ENCODE data around the gene SPOCK1. TPM values are rescaled to one million over a fixed set of nuclear protein-coding genes. Genes with fewer than 3 reads are reported as not detected.

The SPOCK1 gene
- total RNA-seq, 1 donor from 2014 or later, result 81.2 TPM

DNA sequence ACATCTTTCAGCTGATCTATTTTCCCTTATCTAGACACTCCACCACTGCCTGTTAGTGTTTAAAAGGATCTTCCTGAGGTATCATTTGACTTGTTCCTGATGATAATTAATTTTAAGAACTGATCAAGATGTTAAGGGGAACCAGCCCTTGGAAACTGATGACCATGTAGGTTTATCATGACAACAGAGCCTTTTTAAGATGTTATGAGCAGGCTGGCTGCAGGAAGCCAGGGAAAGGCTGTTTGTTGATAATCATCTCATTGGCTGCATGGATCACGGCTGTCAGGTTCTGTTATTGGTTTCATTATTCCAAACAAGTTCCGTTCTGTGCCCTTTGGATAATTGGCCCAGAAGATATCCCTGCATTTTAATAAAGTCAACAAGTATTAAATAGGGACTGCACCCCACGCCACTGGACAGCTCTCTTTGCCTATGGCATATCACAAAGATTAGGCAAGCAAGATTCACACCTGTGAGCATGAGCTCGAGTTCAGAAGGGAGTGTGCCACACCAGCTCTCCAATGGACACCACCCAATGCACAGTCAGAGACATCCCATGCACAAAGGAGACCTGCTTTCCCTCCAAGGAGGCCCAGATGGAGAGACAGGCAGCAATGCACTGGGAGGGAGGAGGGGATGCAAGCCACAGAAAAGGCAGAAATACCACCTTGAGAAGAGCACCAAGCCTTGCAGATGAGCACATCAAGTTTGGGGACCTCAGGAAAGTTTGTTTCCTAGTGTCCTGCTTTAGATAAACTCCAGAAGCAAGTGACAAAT, 88.7 kb downstream of the SPOCK1 start:
- no peaks in the 10 kb centered on the region for H3K9me3 ChIP-seq
- intact Hi-C loops (cut with DNase I), result no loop called here
- no peak overlapping the region for H3K27ac ChIP-seq
- H3K4me3 ChIP-seq, result no peak overlapping the region
- H3K27me3 ChIP-seq, result no peaks in the 10 kb centered on the region
- no peak for TF ChIP-seq CTCF (IDR thresholded peaks at IDR 0.05)
- no peaks in the 10 kb centered on the region for H3K36me3 ChIP-seq
- no peak for DNase-seq (ENCODE audit: low spot score in 2 of 2)
- H3K4me1 ChIP-seq, result peaks cover 0 to 5% of the 10 kb centered on the region in 2 donors

GRCh38 chr5:137409736-137410135, 89.4 kb downstream of the SPOCK1 start:
- Histone ChIP-seq H3K4me3 (no peak overlapping the region), H3K4me1 (peaks cover 0 to 4% of the 10 kb centered on the region in 2 donors), H3K27ac (no peak overlapping the region), H3K27me3 (no peaks in the 10 kb centered on the region), H3K9me3 (no peaks in the 10 kb centered on the region), H3K36me3 (no peaks in the 10 kb centered on the region)
- no peak for TF ChIP-seq CTCF (IDR thresholded peaks at IDR 0.05)
- intact Hi-C loops (cut with DNase I), result no loop called here
- no peak for DNase-seq (ENCODE audit: low spot score in 2 of 2)

- no peaks in the 10 kb centered on the region for H3K27me3 ChIP-seq
- H3K4me1 ChIP-seq, result no peaks in the 10 kb centered on the region
- no peak overlapping the region for H3K27ac ChIP-seq
- no peaks in the 10 kb centered on the region for H3K36me3 ChIP-seq
- DNase-seq (ENCODE audit: low spot score in 2 of 2), result no peak
- TF ChIP-seq CTCF (IDR thresholded peaks at IDR 0.05), result no peak
- no peaks in the 10 kb centered on the region for H3K9me3 ChIP-seq
- H3K4me3 ChIP-seq, result no peak overlapping the region
- intact Hi-C loops (cut with DNase I), result no loop called here
These were observed 92.0 kb downstream of the SPOCK1 start for GRCh38 chr5:137407090-137407489.

DNA sequence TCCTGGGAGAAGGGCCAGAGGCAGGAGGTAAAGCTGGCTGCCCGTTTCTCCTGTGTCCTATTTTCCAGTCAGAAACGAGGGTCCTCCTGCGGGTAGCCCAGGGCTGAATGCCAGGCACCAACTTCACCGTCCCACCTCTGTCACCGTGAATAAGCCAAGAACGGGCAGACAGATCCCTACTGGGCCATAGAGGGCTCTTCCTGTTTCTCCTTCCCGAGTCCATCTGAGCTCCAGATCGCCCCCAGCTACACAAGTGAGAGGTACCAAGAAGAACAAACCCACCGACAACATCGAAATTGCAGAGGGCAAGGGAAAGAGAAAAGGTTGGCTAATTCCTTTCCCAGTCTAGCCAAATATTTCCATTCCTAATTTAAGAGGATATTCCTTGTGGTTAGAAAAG, 93.7 kb downstream of the SPOCK1 start:
- H3K27ac ChIP-seq, result no peak overlapping the region
- H3K9me3 ChIP-seq, result no peaks in the 10 kb centered on the region
- no peaks in the 10 kb centered on the region for H3K36me3 ChIP-seq
- DNase-seq (ENCODE audit: low spot score in 2 of 2), result no peak
- no peaks in the 10 kb centered on the region for H3K4me1 ChIP-seq
- intact Hi-C loops (cut with DNase I), result no loop called here
- no peak for TF ChIP-seq CTCF (IDR thresholded peaks at IDR 0.05)
- no peak overlapping the region for H3K4me3 ChIP-seq
- H3K27me3 ChIP-seq, result no peaks in the 10 kb centered on the region

DNA sequence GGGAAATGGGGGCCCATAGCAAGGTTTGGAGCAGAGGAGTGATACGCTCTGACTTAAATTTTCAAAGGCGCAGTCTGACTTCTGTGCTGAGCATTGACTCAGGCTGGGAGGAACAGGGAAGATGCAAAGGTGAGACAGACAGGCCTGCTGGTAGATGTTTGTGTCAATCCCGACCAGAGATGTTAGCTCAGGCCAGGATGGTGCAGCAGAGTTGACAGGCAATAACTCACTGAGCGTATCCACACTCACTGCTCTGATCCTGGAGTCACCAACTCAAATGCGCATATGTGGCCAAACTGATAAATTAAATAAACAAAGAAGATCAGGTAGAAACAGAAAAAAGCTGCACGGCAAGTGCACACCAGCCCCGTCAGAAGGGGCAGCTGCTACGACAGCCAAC, 95.3 kb downstream of the SPOCK1 start:
- H3K9me3 ChIP-seq, result no peaks in the 10 kb centered on the region
- no peak for TF ChIP-seq CTCF (IDR thresholded peaks at IDR 0.05)
- no peaks in the 10 kb centered on the region for H3K27me3 ChIP-seq
- H3K4me3 ChIP-seq, result no peak overlapping the region
- H3K4me1 ChIP-seq, result no peaks in the 10 kb centered on the region
- H3K36me3 ChIP-seq, result no peaks in the 10 kb centered on the region
- intact Hi-C loops (cut with DNase I), result no loop called here
- H3K27ac ChIP-seq, result no peak overlapping the region
- no peak for DNase-seq (ENCODE audit: low spot score in 2 of 2)

Measured in ascending aorta (tissue), 2 donors.